ENCODE results near the gene ERC2. TPM values are rescaled to one million over a fixed set of nuclear protein-coding genes. Genes with fewer than 3 reads are reported as not detected.

ERC2 gene
- total RNA-seq, 1 donor from 2014 or later = 0.35 TPM

- H3K4me3 Mint-ChIP-seq (ENCODE audit: unreplicated experiment) = no peak overlapping the region
- H3K27me3 Mint-ChIP-seq (ENCODE audit: unreplicated experiment) = no peaks in the 10 kb centered on the region
- no peaks in the 10 kb centered on the region for H3K4me1 Mint-ChIP-seq (ENCODE audit: unreplicated experiment)
- no peaks in the 10 kb centered on the region for H3K9me3 Mint-ChIP-seq (ENCODE audit: unreplicated experiment)
- H3K27ac Mint-ChIP-seq (ENCODE audit: unreplicated experiment) = no peak overlapping the region
- no peak for DNase-seq (ENCODE audit: extremely low spot score, unreplicated experiment)
- TF ChIP-seq, protein P1, sequence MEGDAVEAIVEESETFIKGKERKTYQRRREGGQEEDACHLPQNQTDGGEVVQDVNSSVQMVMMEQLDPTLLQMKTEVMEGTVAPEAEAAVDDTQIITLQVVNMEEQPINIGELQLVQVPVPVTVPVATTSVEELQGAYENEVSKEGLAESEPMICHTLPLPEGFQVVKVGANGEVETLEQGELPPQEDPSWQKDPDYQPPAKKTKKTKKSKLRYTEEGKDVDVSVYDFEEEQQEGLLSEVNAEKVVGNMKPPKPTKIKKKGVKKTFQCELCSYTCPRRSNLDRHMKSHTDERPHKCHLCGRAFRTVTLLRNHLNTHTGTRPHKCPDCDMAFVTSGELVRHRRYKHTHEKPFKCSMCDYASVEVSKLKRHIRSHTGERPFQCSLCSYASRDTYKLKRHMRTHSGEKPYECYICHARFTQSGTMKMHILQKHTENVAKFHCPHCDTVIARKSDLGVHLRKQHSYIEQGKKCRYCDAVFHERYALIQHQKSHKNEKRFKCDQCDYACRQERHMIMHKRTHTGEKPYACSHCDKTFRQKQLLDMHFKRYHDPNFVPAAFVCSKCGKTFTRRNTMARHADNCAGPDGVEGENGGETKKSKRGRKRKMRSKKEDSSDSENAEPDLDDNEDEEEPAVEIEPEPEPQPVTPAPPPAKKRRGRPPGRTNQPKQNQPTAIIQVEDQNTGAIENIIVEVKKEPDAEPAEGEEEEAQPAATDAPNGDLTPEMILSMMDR (IDR thresholded peaks at IDR 0.05) = no peak
- H3K36me3 Mint-ChIP-seq (ENCODE audit: unreplicated experiment) = no peaks in the 10 kb centered on the region
These were observed 895.5 kb downstream of the ERC2 start for GRCh38 chr3:55572816-55573215.

DNA sequence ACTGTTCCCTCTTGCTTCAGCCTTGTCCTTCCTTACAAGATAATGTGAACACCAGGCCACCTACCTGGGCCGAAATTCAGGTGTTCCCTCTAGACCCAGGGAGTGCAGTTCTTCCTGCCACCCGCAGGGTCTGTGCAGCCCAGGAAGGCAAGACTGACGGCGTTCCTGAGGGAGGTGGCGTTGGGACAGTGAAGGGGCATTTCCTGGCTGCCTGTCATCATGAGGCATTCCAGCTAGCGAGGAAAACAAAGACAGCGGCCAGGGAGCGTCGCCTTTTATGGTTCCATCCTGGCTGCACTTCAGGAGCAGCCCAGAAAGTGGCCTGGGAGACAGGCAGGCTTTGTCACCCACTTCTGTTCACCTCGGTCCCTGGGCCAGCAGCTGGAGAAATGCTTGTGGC, 896.4 kb downstream of the ERC2 start:
- no peaks in the 10 kb centered on the region for H3K9me3 Mint-ChIP-seq (ENCODE audit: unreplicated experiment)
- no peaks in the 10 kb centered on the region for H3K4me1 Mint-ChIP-seq (ENCODE audit: unreplicated experiment)
- no peak overlapping the region for H3K4me3 Mint-ChIP-seq (ENCODE audit: unreplicated experiment)
- no peak for DNase-seq (ENCODE audit: extremely low spot score, unreplicated experiment)
- TF ChIP-seq, protein P1 (IDR thresholded peaks at IDR 0.05) = no peak
- H3K27me3 Mint-ChIP-seq (ENCODE audit: unreplicated experiment) = no peaks in the 10 kb centered on the region
- no peaks in the 10 kb centered on the region for H3K36me3 Mint-ChIP-seq (ENCODE audit: unreplicated experiment)
- H3K27ac Mint-ChIP-seq (ENCODE audit: unreplicated experiment) = no peak overlapping the region

DNA sequence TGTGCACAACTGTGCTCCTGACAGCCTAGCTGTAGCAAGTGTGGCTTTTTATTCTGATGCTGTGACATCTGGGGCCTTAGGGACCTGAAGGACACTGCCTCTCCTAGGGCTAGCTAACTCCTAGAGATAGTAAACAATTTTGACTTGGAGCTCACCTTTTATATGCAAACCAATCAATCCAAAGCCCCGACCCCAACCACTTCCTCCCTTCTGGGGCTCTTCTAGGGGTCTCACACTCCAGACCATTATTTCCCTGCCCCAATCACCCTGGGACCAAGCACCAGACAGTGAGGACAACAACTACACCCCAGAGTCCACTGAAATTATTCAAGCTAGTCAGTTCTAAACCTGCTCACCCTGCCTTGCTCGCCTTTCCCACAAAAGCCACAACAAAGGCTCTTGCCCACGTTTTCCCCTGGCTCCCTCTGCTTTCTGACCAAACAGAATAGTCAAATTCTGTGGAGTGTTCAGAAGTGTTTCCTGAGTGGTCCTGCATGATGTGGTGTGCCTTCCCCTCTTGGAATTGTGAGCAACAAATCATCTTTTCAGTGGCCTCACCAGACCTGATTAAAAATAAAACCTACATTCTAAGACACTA, 897.0 kb downstream of the ERC2 start:
- H3K4me1 Mint-ChIP-seq (ENCODE audit: unreplicated experiment) = no peaks in the 10 kb centered on the region
- TF ChIP-seq, protein P1 (IDR thresholded peaks at IDR 0.05) = no peak
- H3K4me3 Mint-ChIP-seq (ENCODE audit: unreplicated experiment) = no peak overlapping the region
- no peak for DNase-seq (ENCODE audit: extremely low spot score, unreplicated experiment)
- H3K27ac Mint-ChIP-seq (ENCODE audit: unreplicated experiment) = no peak overlapping the region
- no peaks in the 10 kb centered on the region for H3K36me3 Mint-ChIP-seq (ENCODE audit: unreplicated experiment)
- no peaks in the 10 kb centered on the region for H3K9me3 Mint-ChIP-seq (ENCODE audit: unreplicated experiment)
- H3K27me3 Mint-ChIP-seq (ENCODE audit: unreplicated experiment) = no peaks in the 10 kb centered on the region

DNA sequence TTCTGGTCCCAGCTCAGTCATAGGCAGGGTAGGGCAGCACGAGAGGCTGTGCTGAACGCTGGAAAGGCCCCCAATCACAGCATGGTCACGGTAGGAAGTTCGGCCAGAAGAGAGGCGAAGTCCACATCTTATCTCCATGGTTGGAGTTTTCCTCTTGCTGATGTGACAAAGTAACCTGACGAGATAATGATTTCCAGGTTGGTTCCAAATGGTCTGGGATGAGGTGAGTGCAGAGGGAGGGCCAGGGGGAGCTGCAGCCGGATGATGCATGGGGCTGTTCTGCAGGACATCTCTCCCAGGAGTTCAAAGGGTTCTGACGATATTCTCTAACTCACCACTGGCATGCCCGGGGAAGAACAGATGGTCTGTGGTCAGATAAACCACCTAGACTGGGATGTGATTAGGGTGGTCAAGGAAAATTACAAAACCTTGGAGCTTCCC, 898.0 kb downstream of the ERC2 start:
- Mint-ChIP-seq H3K27me3 (ENCODE audit: unreplicated experiment) (no peaks in the 10 kb centered on the region), H3K27ac (ENCODE audit: unreplicated experiment) (no peak overlapping the region), H3K36me3 (ENCODE audit: unreplicated experiment) (no peaks in the 10 kb centered on the region), H3K4me3 (ENCODE audit: unreplicated experiment) (no peak overlapping the region), H3K9me3 (ENCODE audit: unreplicated experiment) (no peaks in the 10 kb centered on the region), H3K4me1 (ENCODE audit: unreplicated experiment) (no peaks in the 10 kb centered on the region)
- TF ChIP-seq, protein P1 (IDR thresholded peaks at IDR 0.05) = no peak
- no peak for DNase-seq (ENCODE audit: extremely low spot score, unreplicated experiment)

- H3K27me3 Mint-ChIP-seq (ENCODE audit: unreplicated experiment) = no peaks in the 10 kb centered on the region
- H3K9me3 Mint-ChIP-seq (ENCODE audit: unreplicated experiment) = no peaks in the 10 kb centered on the region
- no peak overlapping the region for H3K27ac Mint-ChIP-seq (ENCODE audit: unreplicated experiment)
- H3K4me1 Mint-ChIP-seq (ENCODE audit: unreplicated experiment) = no peaks in the 10 kb centered on the region
- no peaks in the 10 kb centered on the region for H3K36me3 Mint-ChIP-seq (ENCODE audit: unreplicated experiment)
- DNase-seq (ENCODE audit: extremely low spot score, unreplicated experiment) = no peak
- TF ChIP-seq, protein P1 (IDR thresholded peaks at IDR 0.05) = no peak
- H3K4me3 Mint-ChIP-seq (ENCODE audit: unreplicated experiment) = no peak overlapping the region
These were observed 899.2 kb downstream of the ERC2 start for GRCh38 chr3:55569033-55569599.
